Lung (tissue), 12 donors: ENCODE measurements around the gene GPC5. TPM values are rescaled to one million over a fixed set of nuclear protein-coding genes. Genes with fewer than 3 reads are reported as not detected.

Experiments
- ATAC-seq: fragments of 200-7000 bp; cut with Tn5 transposase; one replicate; pipeline ENCODE4 v1.9.1; 2020; ENCODE audit warnings: moderate number of reproducible peaks; ENCODE audit not compliant: insufficient read depth, low FRiP score
- DNase-seq, 3 donors: peaks; one replicate each; pipeline ENCODE4 v3.0.0-alpha.2; 2013 to 2017
- H3K27ac ChIP-seq, 2 donors: one replicate each; pipeline ENCODE4 v1.5.1; 2013; ENCODE audit warnings: mild to moderate bottlenecking in 2 of 2, moderate library complexity in 2 of 2, control low read depth in 1 of 2, inconsistent platforms in 1 of 2, low read depth in 1 of 2, low read length in 1 of 2
- H3K27me3 ChIP-seq, 3 donors: one replicate each; pipeline ENCODE4 v1.5.1; 2013; ENCODE audit warnings: low read length in 2 of 3; ENCODE audit not compliant: control insufficient read depth in 3 of 3, insufficient read depth in 3 of 3
- H3K36me3 ChIP-seq, 4 donors: one replicate each; pipeline ENCODE4 v1.5.1; 2013; ENCODE audit warnings: low read length in 4 of 4, mild to moderate bottlenecking in 1 of 4, moderate library complexity in 1 of 4; ENCODE audit not compliant: control insufficient read depth in 4 of 4, insufficient read depth in 4 of 4
- H3K4me1 ChIP-seq, 5 donors: one replicate each; pipeline ENCODE4 v1.5.1; 2013; ENCODE audit warnings: low read length in 5 of 5, mild to moderate bottlenecking in 2 of 5, moderate library complexity in 1 of 5; ENCODE audit not compliant: control insufficient read depth in 5 of 5, insufficient read depth in 5 of 5
- H3K4me3 ChIP-seq: one replicate; pipeline ENCODE4 v1.5.1; 2013; ENCODE audit warnings: mild to moderate bottlenecking, control low read depth, moderate library complexity
- H3K9ac ChIP-seq, 2 donors: one replicate each; pipeline ENCODE4 v1.5.1; 2013; ENCODE audit warnings: low read length in 2 of 2, control low read depth in 1 of 2; ENCODE audit not compliant: insufficient read depth in 1 of 2
- H3K9me3 ChIP-seq, 4 donors: one replicate each; pipeline ENCODE4 v1.5.1; 2013; ENCODE audit warnings: low read length in 3 of 4, mild to moderate bottlenecking in 1 of 4, moderate library complexity in 1 of 4; ENCODE audit not compliant: control insufficient read depth in 4 of 4, insufficient read depth in 3 of 4
- WGBS, 2 donors: extraction: QIAGEN DNeasy Blood & Tissue Kit; methylation state at CpG; one replicate each; pipeline ENCODE4 v1.1.7; 2013; 5-methylcytosine and 5-hydroxymethylcytosine counted together
- polyA plus RNA-seq, 2 donors: library from polyadenylated mRNA; stranded (reverse); fragments of 200-250 nt; gene quantifications; one replicate each; pipeline ENCODE4 v1.2.1, GENCODE V29; 2013
- total RNA-seq, 2 donors: library from RNA; depleted of rRNA in 1 of 2; stranded (reverse); fragments of >200 nt in 1 of 2; gene quantifications; one replicate each; pipeline ENCODE4 v1.2.1, GENCODE V29; 2014 to 2021
- TF ChIP-seq, protein P1 (sequence below): IDR thresholded peaks from 2 replicates; pipeline ENCODE4 v1.5.1; 2012; ENCODE audit warnings: mild to moderate bottlenecking; ENCODE audit errors: control extremely low read depth, extremely low read depth
- donor health status: control.
- donor health status: control.
- donor health status: Bipolar disorder and iron deficiency.
- donor health status: healthy.
- donor health status: DM: yes; HTN: yes; CAD: no.

Gene GPC5
- total and polyA plus RNA-seq, 4 donors, result 0.55 to 37.3 (median 4.4) TPM

DNA sequence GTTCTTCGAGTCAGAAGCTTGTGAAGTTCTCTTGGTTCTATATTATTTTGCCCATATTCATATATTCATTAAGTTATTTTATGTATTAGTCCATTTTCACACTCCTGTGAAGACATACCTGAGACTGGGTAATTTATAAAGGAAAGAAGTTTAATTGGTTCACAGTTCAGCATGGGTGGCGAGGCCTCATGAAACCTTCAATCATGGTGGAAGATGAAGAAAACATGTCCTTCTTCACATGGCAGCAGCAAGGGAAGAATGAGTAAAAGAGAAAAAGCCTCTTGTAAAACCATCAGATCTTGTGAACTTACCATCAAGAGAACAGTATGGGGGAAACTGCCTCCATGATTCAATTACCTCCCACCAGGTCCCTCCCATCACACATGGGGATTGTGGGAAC is 182.3 kb downstream of the GPC5 start:
- TF ChIP-seq, protein P1, sequence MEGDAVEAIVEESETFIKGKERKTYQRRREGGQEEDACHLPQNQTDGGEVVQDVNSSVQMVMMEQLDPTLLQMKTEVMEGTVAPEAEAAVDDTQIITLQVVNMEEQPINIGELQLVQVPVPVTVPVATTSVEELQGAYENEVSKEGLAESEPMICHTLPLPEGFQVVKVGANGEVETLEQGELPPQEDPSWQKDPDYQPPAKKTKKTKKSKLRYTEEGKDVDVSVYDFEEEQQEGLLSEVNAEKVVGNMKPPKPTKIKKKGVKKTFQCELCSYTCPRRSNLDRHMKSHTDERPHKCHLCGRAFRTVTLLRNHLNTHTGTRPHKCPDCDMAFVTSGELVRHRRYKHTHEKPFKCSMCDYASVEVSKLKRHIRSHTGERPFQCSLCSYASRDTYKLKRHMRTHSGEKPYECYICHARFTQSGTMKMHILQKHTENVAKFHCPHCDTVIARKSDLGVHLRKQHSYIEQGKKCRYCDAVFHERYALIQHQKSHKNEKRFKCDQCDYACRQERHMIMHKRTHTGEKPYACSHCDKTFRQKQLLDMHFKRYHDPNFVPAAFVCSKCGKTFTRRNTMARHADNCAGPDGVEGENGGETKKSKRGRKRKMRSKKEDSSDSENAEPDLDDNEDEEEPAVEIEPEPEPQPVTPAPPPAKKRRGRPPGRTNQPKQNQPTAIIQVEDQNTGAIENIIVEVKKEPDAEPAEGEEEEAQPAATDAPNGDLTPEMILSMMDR, result no peak
- Histone ChIP-seq H3K36me3 (no peaks in the 10 kb centered on the region), H3K27me3 (no peaks in the 10 kb centered on the region), H3K27ac (no peak overlapping the region), H3K4me1 (no peaks in the 10 kb centered on the region), H3K9ac (no peak overlapping the region), H3K9me3 (no peaks in the 10 kb centered on the region), H3K4me3 (no peak overlapping the region)
- WGBS, 2 donors, result 82 to 84% methylated on average over 2 of the region's 2 CpGs
- ATAC-seq (no peak), DNase-seq (no peak)

- no peak overlapping the region for H3K4me3 ChIP-seq
- TF ChIP-seq, protein P1, result no peak
- DNase-seq (no peak), ATAC-seq (no peak)
- H3K4me1 ChIP-seq, result no peaks in the 10 kb centered on the region
- H3K9me3 ChIP-seq, result peaks cover 0 to 5% (median 2%) of the 10 kb centered on the region in 4 donors
- H3K36me3 ChIP-seq, result no peaks in the 10 kb centered on the region
- H3K27me3 ChIP-seq, result no peaks in the 10 kb centered on the region
- H3K9ac ChIP-seq, result no peak overlapping the region
- WGBS, 2 donors, result 83 to 94% methylated on average over 1 of the region's 1 CpG
- no peak overlapping the region for H3K27ac ChIP-seq
Measured at GRCh38 chr13:91586609-91587008, 188.2 kb downstream of the GPC5 start.

GRCh38 chr13:91588541-91588940 is 190.1 kb downstream of the GPC5 start:
- peaks cover 0 to 5% (median 4%) of the 10 kb centered on the region in 4 donors for H3K9me3 ChIP-seq
- H3K36me3 ChIP-seq, result no peaks in the 10 kb centered on the region
- no peaks in the 10 kb centered on the region for H3K27me3 ChIP-seq
- H3K9ac ChIP-seq, result no peak overlapping the region
- DNase-seq (no peak), ATAC-seq (no peak)
- TF ChIP-seq, protein P1, result no peak
- H3K4me3 ChIP-seq, result no peak overlapping the region
- no peaks in the 10 kb centered on the region for H3K4me1 ChIP-seq
- H3K27ac ChIP-seq, result no peak overlapping the region
